Ascending aorta (tissue), 2 donors: ENCODE data around the gene GDF11. TPM values are rescaled to one million over a fixed set of nuclear protein-coding genes. Genes with fewer than 3 reads are reported as not detected.

ENCODE experiments used
- DNase-seq, 2 donors: peaks; one replicate each; pipeline ENCODE4 v3.0.0-alpha.2; 2019; ENCODE audit warnings: low spot score in 2 of 2
- H3K27ac ChIP-seq, 2 donors: fragments of 200-600 bp; sonication (generic); one replicate each; pipeline ENCODE4 v1.5.1; 2016 to 2017; ENCODE audit warnings: mild to moderate bottlenecking in 1 of 2
- H3K27me3 ChIP-seq: fragments of 200-600 bp; sonication (generic); one replicate; pipeline ENCODE4 v1.5.1; 2017
- H3K36me3 ChIP-seq, 2 donors: fragments of 200-600 bp; sonication (generic); one replicate each; pipeline ENCODE4 v1.5.1; 2016
- H3K4me1 ChIP-seq, 2 donors: fragments of 200-600 bp; sonication (generic); one replicate each; pipeline ENCODE4 v1.5.1; 2016 to 2017; ENCODE audit warnings: mild to moderate bottlenecking in 1 of 2
- H3K4me3 ChIP-seq, 2 donors: fragments of 200-600 bp; sonication (generic); one replicate each; pipeline ENCODE4 v1.5.1; 2016 to 2017; ENCODE audit warnings: mild to moderate bottlenecking in 1 of 2
- H3K9me3 ChIP-seq, 2 donors: fragments of 200-600 bp; sonication (generic); one replicate each; pipeline ENCODE4 v1.5.1; 2016
- intact Hi-C: fragments of 100-400 bp; cut with DNase I; formaldehyde crosslinking; loops from one replicate; pipeline ENCODE4 v1.15.1; 2023
- total RNA-seq: library from RNA; depleted of rRNA; stranded (reverse); fragments of >200 nt; gene quantifications from one replicate; pipeline ENCODE4 v1.1.0, GENCODE V29; 2016
- TF ChIP-seq, protein P1 (sequence below), 3 experiments: fragments of 200-600 bp in 2 of 3; fragments of 450-650 bp in 1 of 3; sonication (generic) in 2 of 3; IDR thresholded peaks; one replicate each; pipeline ENCODE4 v1.5.1; 2016 to 2019; ENCODE audit warnings: antibody characterized with exemption in 3 of 3, mild to moderate bottlenecking in 1 of 3, moderate library complexity in 1 of 3

Gene GDF11
- total RNA-seq, 1 donor from 2014 or later = 1.6 TPM

DNA sequence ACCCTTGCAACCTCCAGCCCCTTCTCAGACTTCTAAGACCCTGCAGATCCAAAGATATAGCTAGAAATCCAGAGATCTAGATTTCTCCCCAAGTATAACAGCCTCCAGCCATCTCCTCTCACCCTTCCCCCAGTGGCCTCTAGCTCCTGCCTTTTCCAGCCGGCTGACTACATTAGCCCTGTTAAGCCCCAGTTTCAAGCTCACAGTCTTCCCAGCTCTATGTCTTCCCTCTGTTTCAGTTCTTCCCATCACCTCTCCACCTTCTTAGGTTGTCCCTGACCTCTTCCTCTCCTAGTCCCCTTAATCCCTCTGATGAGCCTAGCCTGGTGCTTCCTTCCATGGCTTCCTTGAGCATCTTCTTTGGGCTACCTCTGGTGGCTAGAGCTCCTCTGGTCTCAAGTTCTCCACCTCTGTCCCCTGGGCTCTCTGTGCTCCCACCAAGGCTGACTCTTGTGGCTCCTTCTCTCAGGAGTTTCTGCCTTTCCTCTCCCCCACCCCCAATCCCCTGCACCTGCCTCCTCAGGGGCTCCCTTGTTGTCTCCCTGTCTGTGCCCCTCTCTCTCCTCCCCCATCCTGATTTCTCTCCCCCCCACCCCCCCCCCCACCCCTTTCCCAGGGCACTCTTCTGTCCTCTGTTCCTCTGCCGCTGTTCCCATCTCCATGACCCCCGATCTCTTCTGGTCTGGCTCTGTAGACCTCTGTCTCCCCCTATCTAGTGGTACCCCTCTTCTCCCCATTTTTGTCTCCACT is 816 bp upstream of the GDF11 start:
- peak in 1 of 2 donors; percentile 45 for DNase-seq
- no peaks in the 10 kb centered on the region for H3K27me3 ChIP-seq
- intact Hi-C loops = loop anchor here (5.0 kb wide), 3 partner anchors 75 to 300 kb away; partner anchors contain the start of genes ORMDL2, PYM1, RPS26 and SARNP
- TF ChIP-seq, protein P1, sequence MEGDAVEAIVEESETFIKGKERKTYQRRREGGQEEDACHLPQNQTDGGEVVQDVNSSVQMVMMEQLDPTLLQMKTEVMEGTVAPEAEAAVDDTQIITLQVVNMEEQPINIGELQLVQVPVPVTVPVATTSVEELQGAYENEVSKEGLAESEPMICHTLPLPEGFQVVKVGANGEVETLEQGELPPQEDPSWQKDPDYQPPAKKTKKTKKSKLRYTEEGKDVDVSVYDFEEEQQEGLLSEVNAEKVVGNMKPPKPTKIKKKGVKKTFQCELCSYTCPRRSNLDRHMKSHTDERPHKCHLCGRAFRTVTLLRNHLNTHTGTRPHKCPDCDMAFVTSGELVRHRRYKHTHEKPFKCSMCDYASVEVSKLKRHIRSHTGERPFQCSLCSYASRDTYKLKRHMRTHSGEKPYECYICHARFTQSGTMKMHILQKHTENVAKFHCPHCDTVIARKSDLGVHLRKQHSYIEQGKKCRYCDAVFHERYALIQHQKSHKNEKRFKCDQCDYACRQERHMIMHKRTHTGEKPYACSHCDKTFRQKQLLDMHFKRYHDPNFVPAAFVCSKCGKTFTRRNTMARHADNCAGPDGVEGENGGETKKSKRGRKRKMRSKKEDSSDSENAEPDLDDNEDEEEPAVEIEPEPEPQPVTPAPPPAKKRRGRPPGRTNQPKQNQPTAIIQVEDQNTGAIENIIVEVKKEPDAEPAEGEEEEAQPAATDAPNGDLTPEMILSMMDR (IDR thresholded peaks at IDR 0.05) = no peak
- peak overlapping the region in 1 of 2 donors; percentile 76 for H3K27ac ChIP-seq
- H3K36me3 ChIP-seq = no peaks in the 10 kb centered on the region
- peak overlapping the region in 1 of 2 donors; percentile 96 for H3K4me3 ChIP-seq
- no peaks in the 10 kb centered on the region for H3K9me3 ChIP-seq
- peaks cover 16 to 30% of the 10 kb centered on the region in 2 donors for H3K4me1 ChIP-seq

DNA sequence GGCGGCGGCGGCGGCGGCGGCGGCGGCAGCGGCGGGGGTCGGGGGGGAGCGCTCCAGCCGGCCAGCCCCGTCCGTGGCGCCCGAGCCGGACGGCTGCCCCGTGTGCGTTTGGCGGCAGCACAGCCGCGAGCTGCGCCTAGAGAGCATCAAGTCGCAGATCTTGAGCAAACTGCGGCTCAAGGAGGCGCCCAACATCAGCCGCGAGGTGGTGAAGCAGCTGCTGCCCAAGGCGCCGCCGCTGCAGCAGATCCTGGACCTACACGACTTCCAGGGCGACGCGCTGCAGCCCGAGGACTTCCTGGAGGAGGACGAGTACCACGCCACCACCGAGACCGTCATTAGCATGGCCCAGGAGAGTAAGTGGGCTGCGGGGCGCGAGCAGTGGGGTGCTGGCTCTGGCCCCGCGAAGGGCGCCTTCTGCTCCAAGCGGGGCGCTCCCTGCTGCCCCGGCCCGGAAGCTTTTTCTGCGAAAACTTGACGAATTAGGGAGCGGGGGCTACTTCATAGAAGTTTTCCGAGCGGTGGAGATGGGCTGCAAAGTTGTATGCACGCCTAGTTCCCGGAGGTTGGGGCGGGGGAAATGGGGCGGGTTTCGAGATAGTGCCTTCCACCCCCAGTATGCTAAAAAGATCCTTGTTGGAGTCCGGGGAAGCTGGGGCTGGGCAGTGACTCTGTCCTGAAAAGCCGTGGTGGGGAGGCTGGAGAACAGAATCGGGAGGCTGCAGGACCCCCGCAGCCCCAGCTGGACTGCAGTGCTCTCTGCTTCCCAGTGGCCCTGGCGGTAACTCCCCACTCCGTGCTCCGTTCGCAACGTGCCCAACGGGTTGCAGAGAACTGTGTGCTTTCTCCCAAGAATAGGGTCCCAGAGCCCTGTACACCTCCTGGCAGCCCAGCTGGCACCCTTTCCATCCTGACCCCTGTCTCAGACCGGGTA is 751 bp downstream of the GDF11 start:
- Histone ChIP-seq H3K4me3 (peak overlapping the region; percentile 77 to 96), H3K36me3 (no peaks in the 10 kb centered on the region), H3K9me3 (no peaks in the 10 kb centered on the region), H3K27me3 (no peaks in the 10 kb centered on the region), H3K27ac (peak overlapping the region; percentile 63 to 76), H3K4me1 (peaks cover 13 to 21% of the 10 kb centered on the region in 2 donors)
- TF ChIP-seq, protein P1 (IDR thresholded peaks at IDR 0.05) = peak in 1 of 3 experiments; percentile 26
- DNase-seq = peak in 1 of 2 donors; percentile 75
- intact Hi-C loops = loop anchor here (5.0 kb wide), 3 partner anchors 74 to 299 kb away; partner anchors contain the start of genes ORMDL2, PYM1, RPS26 and SARNP

DNA sequence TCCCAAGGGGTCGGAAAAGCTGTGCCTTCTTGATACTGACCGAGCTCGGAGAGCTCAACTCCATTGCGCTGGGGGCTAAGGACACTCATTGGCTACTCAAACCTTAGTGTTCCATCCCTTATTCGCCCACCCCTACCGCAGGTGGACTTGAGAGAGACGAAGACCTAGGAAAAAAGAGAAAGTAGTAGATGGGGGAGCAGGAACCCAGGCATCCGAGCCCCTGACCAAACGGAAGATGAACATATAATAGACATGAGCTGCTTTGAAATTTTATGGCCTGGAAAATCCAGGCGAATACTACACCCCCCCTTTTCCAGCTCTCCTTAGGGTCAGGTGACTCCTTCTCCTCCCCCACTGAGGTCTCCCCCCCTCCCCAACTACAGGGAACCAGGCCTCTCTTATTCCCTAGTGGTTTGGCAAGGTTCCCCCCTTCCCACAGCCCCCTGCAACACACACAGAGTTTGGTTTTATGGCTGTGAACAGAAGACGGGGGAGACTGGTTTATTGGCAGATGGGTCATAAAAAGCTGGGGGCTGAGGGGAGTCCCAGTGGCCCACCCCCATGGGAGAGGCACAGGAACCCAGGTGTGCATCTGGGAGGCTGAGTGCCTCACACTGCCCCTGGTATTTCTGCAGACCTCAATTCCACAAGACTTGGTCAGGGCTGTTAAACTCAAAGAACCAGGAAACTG is 1.6 kb downstream of the GDF11 start:
- TF ChIP-seq, protein P1 (IDR thresholded peaks at IDR 0.05) = no peak
- peaks cover 13 to 21% of the 10 kb centered on the region in 2 donors for H3K4me1 ChIP-seq
- intact Hi-C loops = loop anchor here (5.0 kb wide), 3 partner anchors 73 to 298 kb away; partner anchors contain the start of genes ORMDL2, PYM1, RPS26 and SARNP
- H3K27ac ChIP-seq = peak overlapping the region; percentile 51 to 63
- H3K9me3 ChIP-seq = no peaks in the 10 kb centered on the region
- no peak for DNase-seq
- H3K27me3 ChIP-seq = no peaks in the 10 kb centered on the region
- peak overlapping the region; percentile 77 to 96 for H3K4me3 ChIP-seq
- H3K36me3 ChIP-seq = no peaks in the 10 kb centered on the region

DNA sequence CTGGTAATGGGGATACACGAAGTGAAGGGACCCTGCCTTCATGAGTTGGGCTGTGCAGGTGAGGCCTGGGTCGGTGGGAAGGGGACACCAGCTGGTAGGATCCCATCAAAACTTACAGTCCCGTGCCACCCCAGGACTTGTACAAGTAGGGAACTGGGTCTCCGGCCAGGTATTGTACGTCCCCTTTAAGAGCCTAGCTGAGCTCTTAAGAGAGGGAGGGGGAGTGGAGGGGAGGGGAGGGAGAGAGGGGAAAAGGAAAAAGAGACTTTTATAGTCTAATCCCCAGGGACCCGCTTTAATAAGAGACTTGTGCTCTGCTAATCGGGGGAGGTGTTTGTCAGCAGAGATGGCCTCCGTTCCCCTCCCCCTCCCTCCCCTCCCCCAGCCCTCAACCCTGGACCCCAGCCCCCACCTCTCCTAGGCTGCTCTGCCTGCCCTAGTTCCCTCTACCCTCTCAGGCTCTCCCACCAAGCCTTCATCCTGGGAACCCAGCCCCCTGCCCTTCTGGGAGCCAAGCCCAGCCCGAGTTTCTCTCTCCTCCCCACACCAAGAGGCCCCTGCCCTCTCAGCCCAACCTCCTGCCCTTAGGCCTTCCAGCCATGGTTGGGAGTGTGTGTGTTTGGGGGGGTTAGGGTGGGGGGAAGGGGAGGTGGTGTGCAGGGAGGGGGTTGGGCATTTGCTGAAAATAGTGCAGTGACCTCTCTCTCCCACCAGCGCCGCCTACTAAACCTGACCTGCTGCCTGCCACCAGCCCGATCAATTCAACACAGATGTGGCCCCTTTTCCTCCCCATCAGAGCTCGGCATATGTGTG is 2.6 kb downstream of the GDF11 start:
- peaks cover 0 to under 1% of the 10 kb centered on the region in 2 donors for H3K36me3 ChIP-seq
- peak overlapping the region; percentile 51 to 63 for H3K27ac ChIP-seq
- peaks cover 13 to 21% of the 10 kb centered on the region in 2 donors for H3K4me1 ChIP-seq
- H3K27me3 ChIP-seq = no peaks in the 10 kb centered on the region
- no peaks in the 10 kb centered on the region for H3K9me3 ChIP-seq
- DNase-seq = peak in 1 of 2 donors; percentile 73
- TF ChIP-seq, protein P1 (IDR thresholded peaks at IDR 0.05) = no peak
- peak overlapping the region; percentile 37 to 96 for H3K4me3 ChIP-seq
- intact Hi-C loops = no loop called here
